K562 (cell line): ENCODE measurements around the gene ATM. TPM values are rescaled to one million over a fixed set of nuclear protein-coding genes. Genes with fewer than 3 reads are reported as not detected.
A peak's percentile ranks its signal among the peaks of the same experiment; 100 is the strongest.

Experiments
- ARID1B ChIP-seq: fragments of 450-650 bp; IDR thresholded peaks from 2 replicates; pipeline ENCODE4 v1.6.1; 2016; ENCODE audit warnings: antibody characterized with exemption, mild to moderate bottlenecking, inconsistent platforms
- EP300 ChIP-seq: IDR thresholded peaks from 2 replicates; pipeline ENCODE4 v1.6.1; 2012; ENCODE audit warnings: low read length, improper control_type of control experiment
- MEIS2 ChIP-seq: fragments of 450-650 bp; IDR thresholded peaks from 2 replicates; pipeline ENCODE4 v1.6.1; 2014; ENCODE audit warnings: mild to moderate bottlenecking; ENCODE audit not compliant: partially characterized antibody
- TAF1 ChIP-seq: IDR thresholded peaks from 2 replicates; pipeline ENCODE4 v1.6.1; 2011; ENCODE audit warnings: mild to moderate bottlenecking, low read length, moderate library complexity; ENCODE audit not compliant: insufficient read depth, control insufficient read depth, severe bottlenecking; ENCODE audit errors: extremely low read depth
- TEAD2 ChIP-seq: fragments of 450-650 bp; IDR thresholded peaks from 2 replicates; pipeline ENCODE4 v1.6.1; 2016; ENCODE audit warnings: missing genetic modification characterization, control low read depth, missing compliant biosample characterization
- ZNF41 ChIP-seq: fragments of 250-450 bp; sonication (Bioruptor Pico); conservative IDR thresholded peaks from 2 replicates; pipeline ENCODE4 v1.4.0; 2020; ENCODE audit warnings: mild to moderate bottlenecking
- polyA plus RNA-seq, 8 experiments: library from polyadenylated mRNA; depleted of rRNA in 4 of 8; stranded (reverse) in 5 of 8; unstranded in 3 of 8; fragments of >200 nt; fragmentation: Nextera tagmentation in 2 of 8; fragmentation: Illumina TruSeq in 1 of 8; extraction: Ambion mirVana in 2 of 8; extraction: Trizol in 1 of 8; gene quantifications; 2 replicates each; pipeline versions ENCODE4 v1.2.1 to v1.2.3, GENCODE V29; 2011 to 2014; ENCODE audit warnings: inconsistent platforms in 1 of 8, missing spikeins in 1 of 8
- total RNA-seq, 7 experiments: library from RNA; depleted of rRNA in 6 of 7; stranded (reverse); fragments of >200 nt in 6 of 7; fragmentation: Illumina TruSeq in 2 of 7; extraction: Trizol in 2 of 7; gene quantifications; 2 replicates each; pipeline versions ENCODE4 v1.2.1 to v1.2.3, GENCODE V29; 2011 to 2021; ENCODE audit warnings: low replicate concordance in 1 of 7
- TF ChIP-seq, protein P1 (sequence below): fragments of 250-450 bp; sonication (Bioruptor Pico); IDR thresholded peaks from 2 replicates; pipeline ENCODE4 v1.4.0; 2020; ENCODE audit warnings: borderline replicate concordance
- TF ChIP-seq, protein P2 (sequence below): sonication (generic); formaldehyde crosslinking; IDR thresholded peaks from 2 replicates; pipeline ENCODE4 v1.8.0; 2022; ENCODE audit warnings: mild to moderate bottlenecking, missing genetic modification reagents
- TF ChIP-seq, protein P3 (sequence below): fragments of 450-650 bp; IDR thresholded peaks from 2 replicates; pipeline ENCODE4 v1.6.1; 2016; ENCODE audit warnings: low read depth

Gene ATM
- total and polyA plus RNA-seq, 9 of the 15 experiments (the other 6 are each of a cell fraction or from before 2014, with no cell fraction given) = 8.3 to 46.8 (median 26.2) TPM

DNA sequence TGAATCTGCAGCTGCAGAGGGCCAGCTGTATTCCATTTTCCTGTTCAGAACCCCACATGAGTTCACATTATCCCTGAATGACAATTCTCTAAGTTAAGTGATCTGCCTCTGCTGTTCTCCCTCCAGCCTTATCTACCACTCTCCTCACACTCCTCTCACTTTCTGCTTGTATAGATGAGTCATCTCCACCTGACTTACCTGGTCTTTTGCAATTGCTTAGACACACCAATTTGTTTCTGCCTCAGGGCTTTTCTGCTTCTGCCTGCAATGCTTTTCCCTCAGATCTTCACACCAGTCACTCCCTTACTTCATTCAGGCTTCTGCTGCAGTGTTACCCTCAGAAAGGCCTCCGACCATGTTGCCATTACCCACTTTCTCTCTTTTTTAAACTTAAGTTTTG is 118.1 kb downstream of the ATM start (continued):
- TF ChIP-seq ARID1B (peak; percentile 81), ZNF41 (CRISPR knock-in tag) (no peak), TEAD2 (no peak), TAF1 (no peak), MEIS2 (peak; percentile 5), EP300 (0 out of 2 replicates have a peak, but pooled peaks have one; percentile 8)
- TF ChIP-seq, protein P1, sequence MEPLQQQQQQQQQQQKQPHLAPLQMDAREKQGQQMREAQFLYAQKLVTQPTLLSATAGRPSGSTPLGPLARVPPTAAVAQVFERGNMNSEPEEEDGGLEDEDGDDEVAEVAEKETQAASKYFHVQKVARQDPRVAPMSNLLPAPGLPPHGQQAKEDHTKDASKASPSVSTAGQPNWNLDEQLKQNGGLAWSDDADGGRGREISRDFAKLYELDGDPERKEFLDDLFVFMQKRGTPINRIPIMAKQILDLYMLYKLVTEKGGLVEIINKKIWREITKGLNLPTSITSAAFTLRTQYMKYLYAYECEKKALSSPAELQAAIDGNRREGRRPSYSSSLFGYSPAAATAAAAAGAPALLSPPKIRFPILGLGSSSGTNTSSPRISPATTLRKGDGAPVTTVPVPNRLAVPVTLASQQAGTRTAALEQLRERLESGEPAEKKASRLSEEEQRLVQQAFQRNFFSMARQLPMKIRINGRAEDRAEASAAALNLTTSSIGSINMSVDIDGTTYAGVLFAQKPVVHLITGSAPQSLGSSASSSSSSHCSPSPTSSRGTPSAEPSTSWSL (CRISPR knock-in tag) = no peak
- TF ChIP-seq, protein P2, sequence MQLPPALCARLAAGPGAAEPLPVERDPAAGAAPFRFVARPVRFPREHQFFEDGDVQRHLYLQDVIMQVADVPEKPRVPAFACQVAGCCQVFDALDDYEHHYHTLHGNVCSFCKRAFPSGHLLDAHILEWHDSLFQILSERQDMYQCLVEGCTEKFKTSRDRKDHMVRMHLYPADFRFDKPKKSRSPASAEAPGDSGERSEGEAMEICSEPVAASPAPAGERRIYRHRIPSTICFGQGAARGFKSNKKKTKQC (CRISPR knock-in tag) = no peak
- TF ChIP-seq, protein P3, sequence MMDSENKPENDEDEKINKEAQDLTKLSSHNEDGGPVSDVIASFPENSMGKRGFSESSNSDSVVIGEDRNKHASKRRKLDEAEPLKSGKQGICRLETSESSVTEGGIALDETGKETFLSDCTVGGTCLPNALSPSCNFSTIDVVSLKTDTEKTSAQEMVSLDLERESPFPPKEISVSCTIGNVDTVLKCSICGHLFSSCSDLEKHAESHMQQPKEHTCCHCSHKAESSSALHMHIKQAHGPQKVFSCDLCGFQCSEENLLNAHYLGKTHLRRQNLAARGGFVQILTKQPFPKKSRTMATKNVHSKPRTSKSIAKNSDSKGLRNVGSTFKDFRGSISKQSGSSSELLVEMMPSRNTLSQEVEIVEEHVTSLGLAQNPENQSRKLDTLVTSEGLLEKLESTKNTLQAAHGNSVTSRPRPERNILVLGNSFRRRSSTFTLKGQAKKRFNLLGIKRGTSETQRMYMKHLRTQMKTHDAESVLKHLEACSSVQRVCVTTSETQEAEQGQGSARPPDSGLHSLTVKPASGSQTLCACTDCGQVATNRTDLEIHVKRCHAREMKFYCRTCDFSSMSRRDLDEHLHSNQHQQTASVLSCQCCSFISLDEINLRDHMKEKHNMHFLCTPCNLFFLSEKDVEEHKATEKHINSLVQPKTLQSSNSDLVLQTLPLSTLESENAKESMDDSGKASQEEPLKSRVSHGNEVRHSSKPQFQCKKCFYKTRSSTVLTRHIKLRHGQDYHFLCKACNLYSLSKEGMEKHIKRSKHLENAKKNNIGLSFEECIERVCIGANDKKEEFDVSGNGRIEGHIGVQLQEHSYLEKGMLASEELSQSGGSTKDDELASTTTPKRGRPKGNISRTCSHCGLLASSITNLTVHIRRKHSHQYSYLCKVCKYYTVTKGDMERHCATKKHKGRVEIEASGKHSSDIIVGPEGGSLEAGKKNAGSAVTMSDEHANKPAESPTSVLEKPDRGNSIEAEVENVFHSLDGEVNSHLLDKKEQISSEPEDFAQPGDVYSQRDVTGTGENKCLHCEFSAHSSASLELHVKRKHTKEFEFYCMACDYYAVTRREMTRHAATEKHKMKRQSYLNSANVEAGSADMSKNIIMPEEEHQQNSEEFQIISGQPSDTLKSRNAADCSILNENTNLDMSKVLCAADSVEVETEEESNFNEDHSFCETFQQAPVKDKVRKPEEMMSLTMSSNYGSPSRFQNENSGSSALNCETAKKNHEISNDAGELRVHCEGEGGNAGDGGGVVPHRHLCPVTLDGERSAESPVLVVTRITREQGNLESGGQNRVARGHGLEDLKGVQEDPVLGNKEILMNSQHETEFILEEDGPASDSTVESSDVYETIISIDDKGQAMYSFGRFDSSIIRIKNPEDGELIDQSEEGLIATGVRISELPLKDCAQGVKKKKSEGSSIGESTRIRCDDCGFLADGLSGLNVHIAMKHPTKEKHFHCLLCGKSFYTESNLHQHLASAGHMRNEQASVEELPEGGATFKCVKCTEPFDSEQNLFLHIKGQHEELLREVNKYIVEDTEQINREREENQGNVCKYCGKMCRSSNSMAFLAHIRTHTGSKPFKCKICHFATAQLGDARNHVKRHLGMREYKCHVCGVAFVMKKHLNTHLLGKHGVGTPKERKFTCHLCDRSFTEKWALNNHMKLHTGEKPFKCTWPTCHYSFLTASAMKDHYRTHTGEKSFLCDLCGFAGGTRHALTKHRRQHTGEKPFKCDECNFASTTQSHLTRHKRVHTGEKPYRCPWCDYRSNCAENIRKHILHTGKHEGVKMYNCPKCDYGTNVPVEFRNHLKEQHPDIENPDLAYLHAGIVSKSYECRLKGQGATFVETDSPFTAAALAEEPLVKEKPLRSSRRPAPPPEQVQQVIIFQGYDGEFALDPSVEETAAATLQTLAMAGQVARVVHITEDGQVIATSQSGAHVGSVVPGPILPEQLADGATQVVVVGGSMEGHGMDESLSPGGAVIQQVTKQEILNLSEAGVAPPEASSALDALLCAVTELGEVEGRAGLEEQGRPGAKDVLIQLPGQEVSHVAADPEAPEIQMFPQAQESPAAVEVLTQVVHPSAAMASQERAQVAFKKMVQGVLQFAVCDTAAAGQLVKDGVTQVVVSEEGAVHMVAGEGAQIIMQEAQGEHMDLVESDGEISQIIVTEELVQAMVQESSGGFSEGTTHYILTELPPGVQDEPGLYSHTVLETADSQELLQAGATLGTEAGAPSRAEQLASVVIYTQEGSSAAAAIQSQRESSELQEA = no peak
